NCI-H128 (cell line): ENCODE results near the gene SLC44A2.

Experiments
- DNase-seq: peaks from one replicate; lab custom pipeline; 2025; ENCODE audit not compliant: unreplicated experiment; lab: John Stamatoyannopoulos, UW

The SLC44A2 gene

DNA sequence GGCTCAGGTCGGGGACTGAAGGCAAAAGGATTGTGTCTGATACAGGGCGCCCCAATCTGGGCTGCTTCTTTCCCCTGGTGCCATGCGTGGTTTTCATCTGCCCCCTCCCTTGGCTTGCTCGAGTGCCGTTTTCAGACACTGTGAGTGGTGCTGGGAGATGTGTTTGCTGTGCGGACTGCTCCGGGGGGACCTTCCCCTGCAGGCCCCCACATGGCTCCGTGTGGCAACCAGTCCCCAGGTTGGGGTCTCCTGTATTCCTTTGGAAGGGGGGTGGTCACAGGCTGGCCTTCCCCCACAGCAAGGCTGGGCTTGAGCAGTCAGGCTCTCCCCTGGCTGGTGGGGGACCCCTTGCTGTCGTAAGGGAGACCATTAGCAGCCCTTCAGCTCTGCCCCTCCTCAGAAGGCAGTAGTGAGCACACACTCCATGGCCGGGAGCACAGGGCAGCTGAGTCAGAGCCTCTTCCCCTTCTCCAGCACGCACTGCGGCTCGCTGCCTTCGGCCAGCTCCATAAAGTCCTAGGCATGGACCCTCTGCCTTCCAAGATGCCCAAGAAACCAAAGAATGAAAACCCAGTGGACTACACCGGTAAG, 55.3 kb downstream of the SLC44A2 start:
- DNase-seq: no peak

GRCh38 chr19:10681658-10682057, 56.3 kb downstream of the SLC44A2 start:
- DNase-seq: no peak

DNA sequence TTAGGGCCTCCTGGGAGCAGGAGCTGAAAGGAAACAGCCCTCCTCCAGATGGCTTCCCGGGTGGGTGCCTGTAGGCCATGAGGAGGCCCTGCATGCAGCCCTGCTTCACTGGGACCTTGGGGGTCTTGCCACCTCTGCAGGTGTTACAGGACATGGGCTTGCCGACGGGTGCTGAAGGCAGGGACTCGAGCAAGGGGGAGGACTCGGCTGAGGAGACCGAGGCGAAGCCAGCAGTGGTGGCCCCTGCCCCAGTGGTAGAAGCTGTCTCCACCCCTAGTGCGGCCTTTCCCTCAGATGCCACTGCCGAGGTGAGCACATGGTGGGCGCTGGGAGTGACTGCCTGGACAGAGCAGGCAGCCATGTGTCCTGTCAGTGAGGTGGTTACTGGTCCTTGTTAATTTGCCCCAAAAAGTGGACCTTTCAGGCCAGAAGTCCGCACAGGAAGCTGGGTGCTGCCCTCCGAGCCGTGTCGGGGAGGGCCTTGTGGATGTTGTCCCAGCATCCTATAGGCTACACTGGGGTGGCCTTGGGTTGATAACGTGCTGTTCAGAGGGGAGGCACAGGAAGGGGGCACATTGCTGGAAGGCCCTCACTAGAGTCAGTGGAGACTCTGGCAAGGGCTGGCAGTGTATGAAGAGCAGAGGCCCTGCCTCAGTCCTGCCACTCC, 57.2 kb downstream of the SLC44A2 start:
- no peak for DNase-seq

DNA sequence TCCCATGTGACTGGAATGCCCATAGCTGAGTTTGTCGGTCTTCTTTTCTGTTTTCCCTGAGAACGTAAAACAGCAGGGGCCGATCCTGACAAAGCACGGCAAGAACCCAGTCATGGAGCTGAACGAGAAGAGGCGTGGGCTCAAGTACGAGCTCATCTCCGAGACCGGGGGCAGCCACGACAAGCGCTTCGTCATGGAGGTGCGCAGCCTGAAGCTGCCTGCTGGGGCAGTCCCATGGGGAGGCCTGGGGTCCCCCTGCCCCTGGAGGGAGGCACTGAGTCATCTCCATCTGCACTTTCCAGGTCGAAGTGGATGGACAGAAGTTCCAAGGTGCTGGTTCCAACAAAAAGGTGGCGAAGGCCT, 57.7 kb downstream of the SLC44A2 start:
- DNase-seq: no peak

- DNase-seq: no peak
These were observed 58.2 kb downstream of the SLC44A2 start for GRCh38 chr19:10683582-10683981.

DNA sequence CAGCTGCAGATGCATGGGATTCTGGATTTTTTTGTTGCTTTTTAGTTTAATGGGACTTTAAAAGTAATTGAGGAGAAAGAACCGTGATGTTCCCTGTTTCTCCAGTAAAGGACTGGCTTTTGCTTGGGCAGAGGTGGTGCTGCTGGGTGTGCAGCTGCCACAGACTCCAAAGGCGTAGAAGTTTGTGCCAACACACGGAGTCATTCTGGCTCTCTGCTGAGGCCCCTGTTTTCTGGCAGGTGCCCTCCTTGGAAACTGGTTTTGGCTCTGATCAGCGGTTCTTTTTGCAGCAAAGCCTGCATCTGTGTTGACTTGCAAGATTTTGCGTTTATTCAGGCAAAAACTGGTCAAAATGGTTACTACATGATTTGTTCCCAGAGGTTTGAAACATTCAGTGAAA, 59.9 kb downstream of the SLC44A2 start:
- no peak for DNase-seq

GRCh38 chr19:10686193-10686592, 60.8 kb downstream of the SLC44A2 start:
- no peak for DNase-seq

GRCh38 chr19:10686661-10687517, 61.5 kb downstream of the SLC44A2 start:
- DNase-seq: no peak

DNA sequence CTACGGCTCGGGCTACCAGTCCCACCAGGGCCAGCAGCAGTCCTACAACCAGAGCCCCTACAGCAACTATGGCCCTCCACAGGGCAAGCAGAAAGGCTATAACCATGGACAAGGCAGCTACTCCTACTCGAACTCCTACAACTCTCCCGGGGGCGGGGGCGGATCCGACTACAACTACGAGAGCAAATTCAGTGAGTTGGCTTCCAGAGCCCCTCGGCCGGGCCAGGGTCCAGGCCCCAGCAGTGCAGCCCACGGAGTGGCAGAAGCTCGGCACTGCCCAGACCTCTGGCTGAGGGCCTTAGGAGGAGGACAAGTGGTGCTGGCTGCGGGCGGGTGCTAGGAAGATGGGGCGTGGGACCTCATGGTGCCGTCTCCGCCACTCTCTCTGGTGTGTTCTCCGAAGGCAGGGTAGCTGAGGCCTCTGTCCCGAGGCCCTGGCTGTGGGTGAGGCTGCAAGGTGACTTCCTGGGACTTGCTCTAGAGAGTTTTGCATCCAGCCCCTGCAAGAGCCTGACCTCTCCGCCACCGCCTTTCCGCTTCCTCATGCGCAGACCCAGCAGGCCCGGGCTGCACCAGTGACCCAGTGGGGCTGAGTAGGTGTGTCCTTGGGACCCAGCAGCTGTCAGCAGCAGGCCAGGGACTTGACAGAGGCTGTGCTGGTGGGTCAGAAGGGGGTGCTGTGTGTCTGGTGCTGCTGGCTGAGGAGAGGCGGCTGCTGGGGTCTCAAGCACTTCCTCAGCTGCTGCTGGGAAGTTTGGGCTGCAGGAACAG, 62.4 kb downstream of the SLC44A2 start:
- DNase-seq: no peak

- DNase-seq: no peak
These were observed 63.4 kb downstream of the SLC44A2 start for GRCh38 chr19:10688545-10689280.

DNA sequence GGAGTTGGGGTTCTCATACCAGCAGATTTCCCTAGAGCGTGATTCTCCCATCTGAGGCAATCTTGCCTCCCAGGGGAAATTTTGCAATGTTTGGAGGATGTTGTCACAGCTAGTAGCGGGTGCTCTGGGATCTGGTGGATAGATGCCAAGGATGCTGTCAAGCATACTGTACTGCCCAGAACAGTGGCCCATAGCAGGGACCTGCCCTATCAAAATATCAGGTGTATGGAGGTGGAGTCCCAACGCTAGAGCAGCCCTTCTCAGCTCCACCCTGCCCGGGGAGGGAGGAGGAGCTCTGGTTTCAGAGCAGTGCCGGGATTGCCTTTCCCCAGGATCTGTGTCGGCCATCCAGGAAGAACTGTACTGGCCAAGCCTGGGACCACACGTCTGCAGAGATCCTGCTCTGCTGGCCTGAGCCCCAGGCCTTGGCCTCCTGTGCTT, 65.0 kb downstream of the SLC44A2 start:
- no peak for DNase-seq

- DNase-seq: no peak
These were observed 66.0 kb downstream of the SLC44A2 start for GRCh38 chr19:10691178-10691881.

DNA sequence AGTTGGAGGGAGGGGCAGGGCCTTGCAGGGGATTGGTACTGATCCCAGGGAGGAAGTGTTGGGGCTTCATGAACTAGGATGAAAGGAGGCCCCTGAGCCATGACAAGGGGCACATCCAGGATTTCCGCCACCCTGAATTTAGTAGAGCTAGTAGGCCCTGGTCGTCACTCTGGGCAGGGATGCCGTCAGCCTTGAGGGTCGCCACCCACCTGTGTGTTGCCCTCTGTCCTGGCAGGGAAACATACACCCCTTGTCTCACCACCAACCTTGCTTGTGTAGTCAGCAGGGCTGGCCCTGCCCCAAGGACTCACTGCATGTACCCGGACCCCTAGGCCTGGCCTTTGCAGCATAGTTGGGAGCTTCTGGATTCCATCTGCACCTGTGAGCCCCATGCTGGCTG, 66.5 kb downstream of the SLC44A2 start:
- no peak for DNase-seq

- DNase-seq: no peak
These were observed 67.4 kb downstream of the SLC44A2 start for GRCh38 chr19:10692673-10693264.
